Lung (tissue), 12 donors: ENCODE measurements around the gene CFH. TPM values are rescaled to one million over a fixed set of nuclear protein-coding genes. Genes with fewer than 3 reads are reported as not detected.

Source experiments
- ATAC-seq: fragments of 200-7000 bp; cut with Tn5 transposase; one replicate; pipeline ENCODE4 v1.9.1; 2020; ENCODE audit warnings: moderate number of reproducible peaks; ENCODE audit not compliant: insufficient read depth, low FRiP score
- DNase-seq, 3 donors: peaks; one replicate each; pipeline ENCODE4 v3.0.0-alpha.2; 2013 to 2017
- H3K27ac ChIP-seq, 2 donors: one replicate each; pipeline ENCODE4 v1.5.1; 2013; ENCODE audit warnings: mild to moderate bottlenecking in 2 of 2, moderate library complexity in 2 of 2, control low read depth in 1 of 2, inconsistent platforms in 1 of 2, low read depth in 1 of 2, low read length in 1 of 2
- H3K27me3 ChIP-seq, 3 donors: one replicate each; pipeline ENCODE4 v1.5.1; 2013; ENCODE audit warnings: low read length in 2 of 3; ENCODE audit not compliant: control insufficient read depth in 3 of 3, insufficient read depth in 3 of 3
- H3K36me3 ChIP-seq, 4 donors: one replicate each; pipeline ENCODE4 v1.5.1; 2013; ENCODE audit warnings: low read length in 4 of 4, mild to moderate bottlenecking in 1 of 4, moderate library complexity in 1 of 4; ENCODE audit not compliant: control insufficient read depth in 4 of 4, insufficient read depth in 4 of 4
- H3K4me1 ChIP-seq, 5 donors: one replicate each; pipeline ENCODE4 v1.5.1; 2013; ENCODE audit warnings: low read length in 5 of 5, mild to moderate bottlenecking in 2 of 5, moderate library complexity in 1 of 5; ENCODE audit not compliant: control insufficient read depth in 5 of 5, insufficient read depth in 5 of 5
- H3K4me3 ChIP-seq: one replicate; pipeline ENCODE4 v1.5.1; 2013; ENCODE audit warnings: mild to moderate bottlenecking, control low read depth, moderate library complexity
- H3K9ac ChIP-seq, 2 donors: one replicate each; pipeline ENCODE4 v1.5.1; 2013; ENCODE audit warnings: low read length in 2 of 2, control low read depth in 1 of 2; ENCODE audit not compliant: insufficient read depth in 1 of 2
- H3K9me3 ChIP-seq, 4 donors: one replicate each; pipeline ENCODE4 v1.5.1; 2013; ENCODE audit warnings: low read length in 3 of 4, mild to moderate bottlenecking in 1 of 4, moderate library complexity in 1 of 4; ENCODE audit not compliant: control insufficient read depth in 4 of 4, insufficient read depth in 3 of 4
- CTCF ChIP-seq: IDR thresholded peaks from 2 replicates; pipeline ENCODE4 v1.5.1; 2012; ENCODE audit warnings: mild to moderate bottlenecking; ENCODE audit errors: control extremely low read depth, extremely low read depth
- whole genome bisulfite sequencing, 2 donors: extraction: QIAGEN DNeasy Blood & Tissue Kit; methylation state at CpG; one replicate each; pipeline ENCODE4 v1.1.7; 2013; 5-methylcytosine and 5-hydroxymethylcytosine counted together
- polyA plus RNA-seq, 2 donors: library from polyadenylated mRNA; stranded (reverse); fragments of 200-250 nt; gene quantifications; one replicate each; pipeline ENCODE4 v1.2.1, GENCODE V29; 2013
- total RNA-seq, 2 donors: library from RNA; depleted of rRNA in 1 of 2; stranded (reverse); fragments of >200 nt in 1 of 2; gene quantifications; one replicate each; pipeline ENCODE4 v1.2.1, GENCODE V29; 2014 to 2021
- donor health status: control.
- donor health status: control.
- donor health status: Bipolar disorder and iron deficiency.
- donor health status: healthy.
- donor health status: DM: yes; HTN: yes; CAD: no.

Gene CFH
- total and polyA plus RNA-seq, 4 donors = 26.8 to 185 (median 62.7) TPM

DNA sequence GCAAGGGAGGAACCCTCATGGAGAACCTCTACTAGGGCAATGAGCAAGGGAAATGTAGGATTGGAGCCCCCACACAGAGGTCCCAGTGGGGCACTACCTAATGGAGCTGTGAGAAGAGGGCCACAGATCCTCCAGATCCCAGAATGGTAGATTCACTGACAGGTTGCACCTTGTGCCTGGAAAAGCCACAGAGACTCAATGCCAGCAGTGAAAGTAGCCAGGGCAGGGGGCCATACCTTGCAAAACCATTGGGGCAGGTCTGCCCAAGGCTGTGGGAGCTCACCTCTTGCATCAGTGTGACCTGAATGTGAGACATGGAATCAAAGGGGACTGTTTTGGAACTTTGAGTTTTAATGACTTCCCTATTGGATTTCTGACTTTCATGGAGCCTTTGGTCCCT, 17.9 kb downstream of the CFH start:
- no peak for TF ChIP-seq CTCF
- Histone ChIP-seq H3K4me1 (no peaks in the 10 kb centered on the region), H3K27ac (no peak overlapping the region), H3K9me3 (peaks cover 0 to 2% (median under 1%) of the 10 kb centered on the region in 4 donors), H3K27me3 (no peaks in the 10 kb centered on the region), H3K4me3 (no peak overlapping the region), H3K9ac (no peak overlapping the region), H3K36me3 (no peaks in the 10 kb centered on the region)
- no peak for DNase-seq
- ATAC-seq = no peak

DNA sequence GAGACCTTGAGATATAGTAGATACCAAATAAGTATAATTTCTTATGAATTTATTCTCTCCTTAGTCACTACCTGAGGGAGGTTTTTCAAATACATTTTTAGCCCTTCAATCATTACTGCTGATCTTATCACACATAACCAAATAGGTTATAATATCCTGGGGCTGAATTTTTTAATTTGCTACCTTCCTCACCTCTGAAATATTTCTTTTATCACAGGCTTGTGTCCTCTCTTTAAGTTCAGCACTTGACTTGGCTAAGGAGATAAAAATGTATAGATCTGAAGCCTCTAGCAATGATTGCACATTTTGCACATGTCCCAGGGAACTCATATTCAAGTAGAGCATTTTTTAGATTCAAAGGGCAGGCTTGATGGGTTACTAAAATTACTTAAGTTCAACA, 23.1 kb downstream of the CFH start:
- no peak overlapping the region for H3K4me3 ChIP-seq
- no peak overlapping the region for H3K27ac ChIP-seq
- no peak overlapping the region for H3K9ac ChIP-seq
- H3K4me1 ChIP-seq = no peaks in the 10 kb centered on the region
- TF ChIP-seq CTCF = no peak
- ATAC-seq = no peak
- no peaks in the 10 kb centered on the region for H3K9me3 ChIP-seq
- no peaks in the 10 kb centered on the region for H3K27me3 ChIP-seq
- peaks cover 0 to 3% (median 0%) of the 10 kb centered on the region in 4 donors for H3K36me3 ChIP-seq
- DNase-seq = no peak

DNA sequence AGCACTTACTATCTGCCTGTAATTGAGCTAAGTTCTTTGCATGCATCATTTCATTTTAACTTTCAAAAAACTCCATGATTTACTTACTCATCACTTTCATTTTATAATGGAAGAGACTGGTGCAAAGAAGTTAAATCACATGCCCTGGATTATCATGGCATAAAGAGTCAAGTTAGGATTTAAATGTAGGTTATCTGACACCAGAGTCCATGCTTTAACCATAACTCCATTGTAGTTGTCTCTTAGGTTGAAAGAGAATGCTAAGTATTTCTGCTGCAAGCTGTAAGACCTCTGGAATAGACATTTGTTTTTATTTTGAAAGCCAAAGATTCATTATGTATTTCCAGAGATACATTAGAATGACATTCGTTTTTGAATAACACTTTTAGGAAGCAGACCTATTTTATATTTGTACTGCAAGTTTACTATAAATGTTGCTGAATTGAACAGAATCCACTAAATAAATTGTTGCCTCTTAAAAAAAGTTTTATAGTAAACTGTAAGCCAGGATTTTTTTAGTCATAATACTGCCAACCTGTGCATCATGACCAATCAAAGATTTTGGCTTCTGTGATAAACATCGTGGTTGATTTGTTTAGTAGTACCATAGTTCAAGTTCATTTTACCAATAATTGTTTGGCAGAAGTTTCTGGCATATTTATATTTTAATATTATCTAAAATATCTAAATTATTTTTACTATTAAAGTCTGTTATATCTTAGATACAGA, 26.1 kb downstream of the CFH start:
- no peaks in the 10 kb centered on the region for H3K9me3 ChIP-seq
- WGBS, 2 donors = 53 to 79% methylated on average over 2 of the region's 2 CpGs
- ATAC-seq = no peak
- no peak for TF ChIP-seq CTCF
- no peak overlapping the region for H3K9ac ChIP-seq
- peaks cover 0 to 3% (median 0%) of the 10 kb centered on the region in 4 donors for H3K36me3 ChIP-seq
- H3K4me3 ChIP-seq = no peak overlapping the region
- H3K27me3 ChIP-seq = no peaks in the 10 kb centered on the region
- no peak overlapping the region for H3K27ac ChIP-seq
- DNase-seq = no peak
- no peaks in the 10 kb centered on the region for H3K4me1 ChIP-seq

DNA sequence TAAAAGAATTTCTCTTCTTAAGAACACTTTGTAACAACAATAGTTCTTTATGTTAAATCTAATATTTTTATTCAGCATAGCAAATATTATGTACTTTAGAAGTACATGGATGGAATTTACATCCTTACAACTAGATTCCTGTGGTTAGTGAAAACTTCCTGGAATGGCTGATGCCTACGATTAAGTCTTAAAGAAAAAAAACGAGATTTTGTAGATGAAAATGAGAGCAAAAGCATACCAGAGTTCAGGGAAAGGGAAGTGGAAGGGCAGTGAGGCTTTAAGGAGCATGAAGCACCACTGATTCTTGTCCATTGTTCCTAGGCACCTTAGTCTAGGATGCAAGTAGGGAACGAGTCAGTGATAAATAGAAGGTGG, 26.7 kb downstream of the CFH start:
- no peak for ATAC-seq
- 42 to 59% methylated on average over 3 of the region's 3 CpGs for WGBS, 2 donors

More for the DNA sequence above, 26.7 kb downstream of the CFH start:
- TF ChIP-seq CTCF = no peak
- H3K4me3 ChIP-seq = no peak overlapping the region
- H3K27me3 ChIP-seq = no peaks in the 10 kb centered on the region
- H3K9me3 ChIP-seq = no peaks in the 10 kb centered on the region
- no peak overlapping the region for H3K27ac ChIP-seq
- H3K9ac ChIP-seq = no peak overlapping the region
- no peaks in the 10 kb centered on the region for H3K4me1 ChIP-seq
- peaks cover 0 to 3% (median 0%) of the 10 kb centered on the region in 4 donors for H3K36me3 ChIP-seq
- DNase-seq = peak in 2 of 3 donors; percentile 13 to 29
